Measurements from ENCODE around the gene PTH2R.

PTH2R gene

DNA sequence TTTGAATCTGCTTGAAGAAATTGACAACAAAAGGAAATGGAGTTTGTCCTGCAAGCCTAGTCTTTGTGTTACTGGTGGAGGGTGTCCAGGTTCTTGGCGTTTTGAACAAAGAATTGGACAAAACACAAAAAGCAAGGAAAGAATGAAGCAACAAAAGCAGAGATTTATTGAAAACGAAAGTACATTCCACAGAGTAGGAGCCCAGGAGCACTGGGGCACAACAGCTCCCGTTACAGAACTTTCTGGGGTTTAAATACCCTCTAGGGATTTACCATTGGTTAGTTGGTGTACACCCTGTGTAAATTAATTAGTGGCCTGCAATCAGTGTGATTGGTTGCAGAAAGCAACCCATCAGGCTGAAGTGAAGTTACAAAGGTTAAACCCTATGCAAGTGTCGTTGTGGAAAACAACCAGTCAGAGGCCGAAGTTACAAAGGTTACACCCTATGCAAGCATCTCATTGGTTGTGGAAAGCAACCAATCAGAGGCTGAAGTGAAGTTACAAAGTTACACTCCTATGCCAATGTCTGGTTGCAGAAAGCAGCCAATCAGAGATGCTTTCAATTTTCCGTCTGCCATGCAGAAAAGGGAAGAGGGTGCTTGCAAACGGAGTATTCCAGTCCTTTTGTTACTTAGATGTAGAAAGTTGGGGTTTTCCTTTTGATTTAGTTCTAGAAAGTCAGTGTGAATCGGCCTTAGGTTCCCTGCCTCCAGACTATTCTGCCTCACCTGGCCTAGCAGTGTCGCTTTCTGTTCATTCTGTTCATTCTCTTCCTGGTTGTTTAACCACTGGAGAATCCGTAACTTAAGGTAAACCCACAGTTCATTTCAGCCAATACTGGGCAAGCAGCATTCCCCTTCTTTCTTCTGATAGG, 47.6 kb upstream of the PTH2R start:
- Histone ChIP-seq H3K79me2 (ENCODE audit: insufficient read depth, low read length) (no peaks in the 10 kb centered on the region), H3K27me3 (ENCODE audit: low read length) (no peaks in the 10 kb centered on the region), H3K27ac (ENCODE audit: low read depth, low read length) (no peak overlapping the region), H3K9me2 (replicated peaks; ENCODE audit: insufficient read depth, low read length) (no peaks in the 10 kb centered on the region), H4K20me1 (ENCODE audit: low read depth, low read length) (no peaks in the 10 kb centered on the region), H3K36me3 (ENCODE audit: low read length) (peaks cover 24% of the 10 kb centered on the region), H3K4me3 (ENCODE audit: insufficient read depth, low read length, poor library complexity, severe bottlenecking) (no peak overlapping the region), H2AFZ (ENCODE audit: low read depth, low read length, severe bottlenecking) (no peak overlapping the region), H3K4me2 (ENCODE audit: low read depth, low read length, poor library complexity, severe bottlenecking) (no peak overlapping the region), H3K9me3 (ENCODE audit: insufficient read depth, low read length) (no peaks in the 10 kb centered on the region), H3K9ac (ENCODE audit: low read length) (no peak overlapping the region), H3F3A (ENCODE audit: insufficient read depth) (0 out of 2 replicates have a peak, but pooled peaks cover 3% of the 10 kb centered on the region)
- no peak for TF ChIP-seq CTCF (IDR thresholded peaks at IDR 0.05; ENCODE audit: insufficient read depth, low read length, poor library complexity, severe bottlenecking)
- TF ChIP-seq EZH2phosphoT487 (conservative IDR thresholded peaks at IDR 0.05; ENCODE audit: low read length), result no peak

- no peaks in the 10 kb centered on the region for H3K9me3 ChIP-seq (ENCODE audit: insufficient read depth, low read length)
- no peak overlapping the region for H3K4me3 ChIP-seq (ENCODE audit: insufficient read depth, low read length, poor library complexity, severe bottlenecking)
- H3K9ac ChIP-seq (ENCODE audit: low read length), result no peak overlapping the region
- no peak overlapping the region for H3K27ac ChIP-seq (ENCODE audit: low read depth, low read length)
- H2AFZ ChIP-seq (ENCODE audit: low read depth, low read length, severe bottlenecking), result no peak overlapping the region
- no peaks in the 10 kb centered on the region for H4K20me1 ChIP-seq (ENCODE audit: low read depth, low read length)
- no peaks in the 10 kb centered on the region for H3K79me2 ChIP-seq (ENCODE audit: insufficient read depth, low read length)
- TF ChIP-seq EZH2phosphoT487 (conservative IDR thresholded peaks at IDR 0.05; ENCODE audit: low read length), result no peak
- H3K36me3 ChIP-seq (ENCODE audit: low read length), result peaks cover 19% of the 10 kb centered on the region
- 0 out of 2 replicates have a peak, but pooled peaks cover 3% of the 10 kb centered on the region for H3F3A ChIP-seq (ENCODE audit: insufficient read depth)
- H3K4me2 ChIP-seq (ENCODE audit: low read depth, low read length, poor library complexity, severe bottlenecking), result no peak overlapping the region
- H3K27me3 ChIP-seq (ENCODE audit: low read length), result no peaks in the 10 kb centered on the region
- H3K9me2 ChIP-seq (replicated peaks; ENCODE audit: insufficient read depth, low read length), result no peaks in the 10 kb centered on the region
These were observed 47.0 kb upstream of the PTH2R start for GRCh38 chr2:208359632-208359986.

DNA sequence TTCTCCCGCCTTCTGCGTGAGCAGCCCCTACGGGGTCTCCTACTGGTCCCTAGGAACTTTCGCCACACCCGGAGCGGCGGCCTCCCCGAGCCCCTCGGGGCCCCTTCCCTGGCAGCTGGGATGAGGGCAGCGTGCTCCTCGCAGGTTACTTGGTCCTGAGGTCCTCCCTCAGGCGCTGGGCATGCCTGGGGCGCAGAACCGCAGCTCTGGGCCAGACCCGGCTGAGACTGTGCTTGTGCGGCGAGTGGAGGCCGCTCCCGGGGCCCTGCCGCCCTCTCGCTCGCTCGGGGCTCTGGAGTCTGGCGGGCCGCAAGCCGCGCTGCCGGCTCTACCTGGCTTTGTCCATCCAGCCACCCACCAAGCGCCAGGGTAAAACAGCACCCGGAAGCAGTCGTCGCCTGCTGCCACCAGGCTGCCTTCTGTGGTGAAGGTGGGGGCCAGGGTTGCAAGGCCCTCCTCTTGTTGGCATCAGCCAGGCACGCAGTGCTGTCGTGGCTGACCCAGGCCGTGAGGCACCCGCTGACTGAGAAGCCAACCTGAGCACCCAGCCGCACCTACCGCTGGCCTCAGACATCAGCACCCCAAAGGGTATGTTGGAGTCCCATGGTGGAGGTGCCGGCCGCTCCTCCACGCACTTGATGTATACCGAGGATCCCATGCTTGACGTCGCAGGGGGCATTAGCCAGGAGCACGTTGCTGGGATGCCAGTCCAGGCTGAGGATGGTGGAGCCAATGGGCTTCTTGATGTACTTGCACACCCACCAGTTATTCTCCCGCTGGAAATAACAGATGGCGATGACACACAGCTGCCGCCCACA, 46.1 kb upstream of the PTH2R start:
- Histone ChIP-seq H3F3A (ENCODE audit: insufficient read depth) (0 out of 2 replicates have a peak, but pooled peaks cover 3% of the 10 kb centered on the region), H3K4me3 (ENCODE audit: insufficient read depth, low read length, poor library complexity, severe bottlenecking) (no peak overlapping the region), H3K4me2 (ENCODE audit: low read depth, low read length, poor library complexity, severe bottlenecking) (no peak overlapping the region), H3K27ac (ENCODE audit: low read depth, low read length) (no peak overlapping the region), H3K36me3 (ENCODE audit: low read length) (peaks cover 12% of the 10 kb centered on the region), H3K79me2 (ENCODE audit: insufficient read depth, low read length) (no peaks in the 10 kb centered on the region), H4K20me1 (ENCODE audit: low read depth, low read length) (no peaks in the 10 kb centered on the region), H3K9me2 (replicated peaks; ENCODE audit: insufficient read depth, low read length) (no peaks in the 10 kb centered on the region), H2AFZ (ENCODE audit: low read depth, low read length, severe bottlenecking) (no peak overlapping the region), H3K9me3 (ENCODE audit: insufficient read depth, low read length) (no peaks in the 10 kb centered on the region), H3K9ac (ENCODE audit: low read length) (no peak overlapping the region), H3K27me3 (ENCODE audit: low read length) (no peaks in the 10 kb centered on the region)
- TF ChIP-seq EZH2phosphoT487 (conservative IDR thresholded peaks at IDR 0.05; ENCODE audit: low read length) (no peak), CTCF (IDR thresholded peaks at IDR 0.05; ENCODE audit: insufficient read depth, low read length, poor library complexity, severe bottlenecking) (no peak)
